Ishikawa (cell line): ENCODE data around the gene HOXA7.

Experiments used
- CEBPB ChIP-seq: IDR thresholded peaks from 2 replicates; pipeline ENCODE4 v1.6.1; 2012
- CREB1 ChIP-seq: IDR thresholded peaks from 2 replicates; pipeline ENCODE4 v1.6.1; 2012; ENCODE audit warnings: low read depth
- EGR1 ChIP-seq: IDR thresholded peaks from 2 replicates; pipeline ENCODE4 v1.6.1; 2012
- EP300 ChIP-seq: IDR thresholded peaks from 2 replicates; pipeline ENCODE4 v1.6.1; 2012; ENCODE audit warnings: borderline replicate concordance
- FOXM1 ChIP-seq: IDR thresholded peaks from 2 replicates; pipeline ENCODE4 v1.6.1; 2012; ENCODE audit warnings: low read depth, borderline replicate concordance
- MAX ChIP-seq: IDR thresholded peaks from 2 replicates; pipeline ENCODE4 v1.6.1; 2012
- NFIC ChIP-seq: IDR thresholded peaks from 2 replicates; pipeline ENCODE4 v1.6.1; 2012
- RAD21 ChIP-seq: IDR thresholded peaks from 2 replicates; pipeline ENCODE4 v1.6.1; 2012; ENCODE audit warnings: low read depth
- REST ChIP-seq: IDR thresholded peaks from 2 replicates; pipeline ENCODE4 v1.6.1; 2012; ENCODE audit warnings: low read depth, mild to moderate bottlenecking
- TAF1 ChIP-seq: IDR thresholded peaks from 2 replicates; pipeline ENCODE4 v1.6.1; 2012; ENCODE audit warnings: low read depth, mild to moderate bottlenecking
- TCF12 ChIP-seq: IDR thresholded peaks from 2 replicates; pipeline ENCODE4 v1.6.1; 2012; ENCODE audit warnings: low read depth
- TEAD4 ChIP-seq: IDR thresholded peaks from 2 replicates; pipeline ENCODE4 v1.6.1; 2012
- USF1 ChIP-seq: IDR thresholded peaks from 2 replicates; pipeline ENCODE4 v1.6.1; 2012
- YY1 ChIP-seq: IDR thresholded peaks from 2 replicates; pipeline ENCODE4 v1.6.1; 2012; ENCODE audit warnings: low read depth
- ZBTB7A ChIP-seq: IDR thresholded peaks from 2 replicates; pipeline ENCODE4 v1.6.1; 2012; ENCODE audit warnings: low read depth

HOXA7 gene

GRCh38 chr7:27183682-27184336, 27.3 kb upstream of the HOXA7 start:
- no peak for TF ChIP-seq REST
- TF ChIP-seq USF1 = peak; percentile 74
- peak; percentile 71 for TF ChIP-seq MAX
- TF ChIP-seq CEBPB = no peak

GRCh38 chr7:27182861-27183681, 26.6 kb upstream of the HOXA7 start:
- TF ChIP-seq CEBPB (no peak), YY1 (no peak), FOXM1 (no peak), REST (no peak)

- TF ChIP-seq ZBTB7A (no peak), MAX (no peak), TCF12 (no peak), YY1 (no peak), FOXM1 (no peak), CEBPB (no peak), REST (no peak), USF1 (no peak), TAF1 (no peak), EGR1 (no peak)
These were observed 25.9 kb upstream of the HOXA7 start for GRCh38 chr7:27182285-27182841.

- TF ChIP-seq USF1 (no peak), REST (no peak), FOXM1 (no peak), NFIC (no peak), TEAD4 (no peak), RAD21 (no peak), EGR1 (no peak), CREB1 (no peak), EP300 (no peak), ZBTB7A (no peak)
These were observed 25.4 kb upstream of the HOXA7 start for GRCh38 chr7:27181795-27182275.
